HCT116 (cell line): Measurements from ENCODE around the gene IMPA2.

ENCODE experiments used
- EZH2phosphoT487 ChIP-seq: fragments of 200-600 bp; IDR thresholded peaks from 2 replicates; pipeline ENCODE4 v1.6.1; 2018; ENCODE audit warnings: antibody characterized with exemption, borderline replicate concordance
- TF ChIP-seq, protein P1 (sequence below): IDR thresholded peaks from 2 replicates; pipeline ENCODE4 v1.6.1; 2011; ENCODE audit warnings: mild to moderate bottlenecking, low read length, moderate library complexity; ENCODE audit not compliant: insufficient replicate concordance; ENCODE audit errors: extremely low read depth
- TF ChIP-seq, protein P2 (sequence below), 3 experiments: fragments of 200-600 bp in 1 of 3; sonication (generic) in 1 of 3; IDR thresholded peaks in 2 of 3; conservative IDR thresholded peaks in 1 of 3; 2 replicates each; pipeline ENCODE4 v1.5.1; 2012 to 2017; ENCODE audit warnings: low read depth in 2 of 3, low read length in 2 of 3, antibody characterized with exemption in 1 of 3, borderline replicate concordance in 1 of 3, control low read depth in 1 of 3, mild to moderate bottlenecking in 1 of 3, mixed read lengths in 1 of 3, mixed run types in 1 of 3, moderate library complexity in 1 of 3; ENCODE audit not compliant: insufficient read depth in 1 of 3
- TF ChIP-seq, protein P3 (sequence below): IDR thresholded peaks from 2 replicates; pipeline ENCODE4 v1.6.1; 2012; ENCODE audit warnings: low read depth

- TF ChIP-seq, protein P1, sequence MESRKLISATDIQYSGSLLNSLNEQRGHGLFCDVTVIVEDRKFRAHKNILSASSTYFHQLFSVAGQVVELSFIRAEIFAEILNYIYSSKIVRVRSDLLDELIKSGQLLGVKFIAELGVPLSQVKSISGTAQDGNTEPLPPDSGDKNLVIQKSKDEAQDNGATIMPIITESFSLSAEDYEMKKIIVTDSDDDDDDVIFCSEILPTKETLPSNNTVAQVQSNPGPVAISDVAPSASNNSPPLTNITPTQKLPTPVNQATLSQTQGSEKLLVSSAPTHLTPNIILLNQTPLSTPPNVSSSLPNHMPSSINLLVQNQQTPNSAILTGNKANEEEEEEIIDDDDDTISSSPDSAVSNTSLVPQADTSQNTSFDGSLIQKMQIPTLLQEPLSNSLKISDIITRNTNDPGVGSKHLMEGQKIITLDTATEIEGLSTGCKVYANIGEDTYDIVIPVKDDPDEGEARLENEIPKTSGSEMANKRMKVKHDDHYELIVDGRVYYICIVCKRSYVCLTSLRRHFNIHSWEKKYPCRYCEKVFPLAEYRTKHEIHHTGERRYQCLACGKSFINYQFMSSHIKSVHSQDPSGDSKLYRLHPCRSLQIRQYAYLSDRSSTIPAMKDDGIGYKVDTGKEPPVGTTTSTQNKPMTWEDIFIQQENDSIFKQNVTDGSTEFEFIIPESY, result no peak
- TF ChIP-seq, protein P2, sequence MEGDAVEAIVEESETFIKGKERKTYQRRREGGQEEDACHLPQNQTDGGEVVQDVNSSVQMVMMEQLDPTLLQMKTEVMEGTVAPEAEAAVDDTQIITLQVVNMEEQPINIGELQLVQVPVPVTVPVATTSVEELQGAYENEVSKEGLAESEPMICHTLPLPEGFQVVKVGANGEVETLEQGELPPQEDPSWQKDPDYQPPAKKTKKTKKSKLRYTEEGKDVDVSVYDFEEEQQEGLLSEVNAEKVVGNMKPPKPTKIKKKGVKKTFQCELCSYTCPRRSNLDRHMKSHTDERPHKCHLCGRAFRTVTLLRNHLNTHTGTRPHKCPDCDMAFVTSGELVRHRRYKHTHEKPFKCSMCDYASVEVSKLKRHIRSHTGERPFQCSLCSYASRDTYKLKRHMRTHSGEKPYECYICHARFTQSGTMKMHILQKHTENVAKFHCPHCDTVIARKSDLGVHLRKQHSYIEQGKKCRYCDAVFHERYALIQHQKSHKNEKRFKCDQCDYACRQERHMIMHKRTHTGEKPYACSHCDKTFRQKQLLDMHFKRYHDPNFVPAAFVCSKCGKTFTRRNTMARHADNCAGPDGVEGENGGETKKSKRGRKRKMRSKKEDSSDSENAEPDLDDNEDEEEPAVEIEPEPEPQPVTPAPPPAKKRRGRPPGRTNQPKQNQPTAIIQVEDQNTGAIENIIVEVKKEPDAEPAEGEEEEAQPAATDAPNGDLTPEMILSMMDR (IDR thresholded peaks at IDR 0.05 in 2 of 3, conservative IDR thresholded peaks at IDR 0.05 in 1 of 3; ENCODE audit: borderline replicate concordance in 1 of 3, insufficient read depth in 1 of 3, low read depth in 2 of 3, low read length in 2 of 3), result no peak
- TF ChIP-seq EZH2phosphoT487, result no peak
- TF ChIP-seq, protein P3, sequence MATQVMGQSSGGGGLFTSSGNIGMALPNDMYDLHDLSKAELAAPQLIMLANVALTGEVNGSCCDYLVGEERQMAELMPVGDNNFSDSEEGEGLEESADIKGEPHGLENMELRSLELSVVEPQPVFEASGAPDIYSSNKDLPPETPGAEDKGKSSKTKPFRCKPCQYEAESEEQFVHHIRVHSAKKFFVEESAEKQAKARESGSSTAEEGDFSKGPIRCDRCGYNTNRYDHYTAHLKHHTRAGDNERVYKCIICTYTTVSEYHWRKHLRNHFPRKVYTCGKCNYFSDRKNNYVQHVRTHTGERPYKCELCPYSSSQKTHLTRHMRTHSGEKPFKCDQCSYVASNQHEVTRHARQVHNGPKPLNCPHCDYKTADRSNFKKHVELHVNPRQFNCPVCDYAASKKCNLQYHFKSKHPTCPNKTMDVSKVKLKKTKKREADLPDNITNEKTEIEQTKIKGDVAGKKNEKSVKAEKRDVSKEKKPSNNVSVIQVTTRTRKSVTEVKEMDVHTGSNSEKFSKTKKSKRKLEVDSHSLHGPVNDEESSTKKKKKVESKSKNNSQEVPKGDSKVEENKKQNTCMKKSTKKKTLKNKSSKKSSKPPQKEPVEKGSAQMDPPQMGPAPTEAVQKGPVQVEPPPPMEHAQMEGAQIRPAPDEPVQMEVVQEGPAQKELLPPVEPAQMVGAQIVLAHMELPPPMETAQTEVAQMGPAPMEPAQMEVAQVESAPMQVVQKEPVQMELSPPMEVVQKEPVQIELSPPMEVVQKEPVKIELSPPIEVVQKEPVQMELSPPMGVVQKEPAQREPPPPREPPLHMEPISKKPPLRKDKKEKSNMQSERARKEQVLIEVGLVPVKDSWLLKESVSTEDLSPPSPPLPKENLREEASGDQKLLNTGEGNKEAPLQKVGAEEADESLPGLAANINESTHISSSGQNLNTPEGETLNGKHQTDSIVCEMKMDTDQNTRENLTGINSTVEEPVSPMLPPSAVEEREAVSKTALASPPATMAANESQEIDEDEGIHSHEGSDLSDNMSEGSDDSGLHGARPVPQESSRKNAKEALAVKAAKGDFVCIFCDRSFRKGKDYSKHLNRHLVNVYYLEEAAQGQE, result no peak
Observed at GRCh38 chr18:12021077-12021476, 39.8 kb downstream of the IMPA2 start.
